Hepatocyte (in vitro differentiated cells): Measurements from ENCODE around the gene SLC41A3.

Experiments
- CTCF ChIP-seq: fragments of 200-600 bp; sonication (generic); IDR thresholded peaks from 2 replicates; pipeline ENCODE4 v1.5.1; 2016; ENCODE audit warnings: antibody characterized with exemption, mild to moderate bottlenecking; ENCODE audit not compliant: poor library complexity
- EZH2 ChIP-seq: fragments of 200-600 bp; sonication (generic); IDR thresholded peaks from 2 replicates; pipeline ENCODE4 v1.6.1; 2016; ENCODE audit warnings: antibody characterized with exemption, mild to moderate bottlenecking, borderline replicate concordance
- EZH2phosphoT487 ChIP-seq: fragments of 200-600 bp; sonication (generic); IDR thresholded peaks from one replicate; pipeline ENCODE4 v1.6.1; 2018; ENCODE audit warnings: antibody characterized with exemption, mild to moderate bottlenecking, low read depth, moderate library complexity; ENCODE audit not compliant: unreplicated experiment, severe bottlenecking

- TF ChIP-seq CTCF, result no peak
- no peak for TF ChIP-seq EZH2
- no peak for TF ChIP-seq EZH2phosphoT487
These were observed 66.6 kb downstream of the SLC41A3 start for GRCh38 chr3:126017362-126017761.
